Stimulated activated naive CD4-positive, alpha-beta T cell treated with Interleukin-2 at 50 U/mL for 16 hours (primary cell): Measurements from ENCODE around the gene KCNH6.

Experiments used
- DNase-seq: peaks from one replicate; lab custom pipeline; 2025; lab: John Stamatoyannopoulos, UW

Gene KCNH6

DNA sequence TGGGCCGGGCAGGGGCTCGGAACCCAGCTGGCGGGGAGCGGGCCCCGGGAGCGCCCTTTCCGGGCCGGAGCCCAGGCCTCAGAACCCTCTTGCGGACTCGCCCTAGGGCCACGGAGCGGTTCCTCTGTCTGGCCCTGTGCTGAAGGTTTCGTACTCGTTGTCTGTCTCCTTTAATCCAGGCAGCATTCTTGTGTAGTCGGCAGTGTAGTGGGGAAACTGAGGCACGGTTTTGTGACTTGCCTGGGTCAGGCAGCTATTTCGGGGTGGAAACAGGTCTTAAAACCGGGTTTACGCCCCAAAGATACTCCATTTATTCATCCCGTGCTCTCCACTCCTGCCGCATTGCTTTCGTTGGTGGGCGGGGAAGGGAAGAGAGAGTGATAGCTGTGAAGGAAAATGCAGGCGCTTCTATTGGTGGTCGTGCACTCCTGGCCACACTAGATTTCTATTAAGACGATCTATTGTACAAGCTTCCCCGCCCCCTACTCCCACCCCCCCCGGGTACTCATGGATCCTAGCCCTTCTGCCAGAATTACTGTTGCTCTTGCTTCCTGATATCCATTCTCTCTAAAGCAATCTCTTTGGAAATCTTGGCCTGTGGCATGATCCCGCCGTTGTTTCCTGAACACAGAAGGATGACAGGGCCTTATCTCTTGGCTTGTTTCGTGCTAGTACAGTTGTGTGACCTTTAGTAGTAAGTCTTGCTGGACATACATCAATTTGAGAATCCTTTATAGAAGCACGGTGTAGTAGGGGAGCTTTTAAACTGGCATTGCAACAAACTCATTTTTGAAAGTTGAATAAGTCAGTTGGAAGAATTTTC is 27.9 kb downstream of the KCNH6 start:
- DNase-seq: no peak

DNA sequence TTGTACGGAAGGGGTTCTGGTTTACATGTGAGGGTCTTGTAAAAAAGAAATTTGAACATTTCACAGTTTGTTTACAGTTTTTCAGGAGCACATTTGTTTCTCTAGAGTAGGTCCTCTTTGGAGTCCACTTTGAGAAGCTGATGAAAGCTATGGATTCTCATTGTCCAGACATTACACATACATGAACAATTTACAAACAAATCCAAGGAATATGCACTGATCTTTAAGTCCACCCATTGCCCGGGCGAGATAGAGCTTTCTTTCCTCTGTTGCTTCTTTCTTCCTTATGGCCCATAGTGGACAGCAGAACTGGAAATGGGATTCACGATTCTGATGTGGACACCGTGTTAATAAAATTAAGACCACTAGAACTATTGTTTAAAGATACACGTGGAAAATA is 29.1 kb downstream of the KCNH6 start:
- no peak for DNase-seq

DNA sequence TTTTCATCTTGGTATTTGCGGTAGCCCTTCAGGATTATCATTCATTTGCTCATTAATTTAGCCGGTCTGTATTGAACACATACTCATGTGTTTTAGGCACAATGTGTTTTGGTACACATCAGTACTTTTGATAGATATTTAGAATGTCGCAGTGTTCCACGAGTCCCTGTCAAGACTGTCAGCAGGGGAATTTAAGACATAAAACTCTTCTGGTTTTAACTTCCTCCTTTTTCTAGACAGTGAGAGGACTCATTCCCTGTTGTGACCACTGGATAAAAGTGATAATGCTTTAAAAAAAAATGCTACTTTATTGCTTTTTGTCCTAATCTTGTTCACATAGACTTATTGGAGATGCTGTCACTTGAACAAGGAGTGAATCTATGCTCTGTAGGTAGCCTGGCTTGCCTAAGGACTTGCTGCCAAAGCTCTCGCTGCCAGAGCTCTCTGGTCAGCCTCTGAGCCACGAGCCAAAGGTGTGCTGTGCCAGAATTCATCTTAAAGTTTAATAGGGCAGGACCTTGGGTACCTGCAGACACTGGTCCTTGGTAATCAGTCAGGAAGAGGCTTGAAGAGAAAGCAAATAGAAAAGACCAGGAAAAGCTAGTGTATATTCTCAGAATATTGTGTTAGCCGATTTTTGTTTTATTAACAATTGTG is 32.5 kb downstream of the KCNH6 start:
- no peak for DNase-seq

DNA sequence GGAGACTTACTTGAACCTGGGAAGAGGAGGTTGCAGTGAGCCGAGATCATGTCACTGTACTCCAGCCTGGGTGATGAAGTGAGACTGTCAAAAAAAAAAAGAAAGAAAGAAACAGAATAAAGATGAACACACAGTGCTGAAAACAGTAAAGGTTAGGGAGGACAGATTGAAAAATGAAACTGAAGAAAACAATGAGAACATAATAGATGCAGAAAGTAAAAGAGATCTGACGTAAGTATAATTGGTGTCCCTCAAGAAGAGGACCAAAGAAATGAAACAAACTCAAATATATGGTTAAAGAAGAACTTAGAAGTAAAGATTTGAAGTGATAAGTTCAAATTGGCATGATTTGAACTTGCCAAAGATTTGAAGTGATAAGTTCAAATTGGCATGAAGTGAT is 34.3 kb downstream of the KCNH6 start:
- no peak for DNase-seq

DNA sequence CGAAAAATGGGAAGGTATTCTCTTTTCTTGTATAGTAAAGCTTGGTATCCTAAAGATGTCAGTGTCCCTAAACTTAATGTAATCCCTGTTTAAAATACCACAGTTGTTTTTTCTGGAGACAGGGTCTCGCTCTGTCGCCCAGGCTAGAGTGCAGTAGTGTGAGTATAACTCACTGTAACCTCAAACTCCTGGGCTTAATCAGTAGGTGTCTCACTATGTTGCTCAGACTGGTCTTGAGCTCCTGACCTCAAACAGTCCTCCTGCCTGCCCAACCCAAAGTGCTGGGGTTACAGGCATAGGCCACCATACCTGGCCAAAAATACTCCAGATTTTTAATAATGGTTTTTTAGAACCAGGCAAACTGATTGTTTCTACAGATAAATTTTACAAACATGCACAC is 35.3 kb downstream of the KCNH6 start:
- DNase-seq: no peak

DNA sequence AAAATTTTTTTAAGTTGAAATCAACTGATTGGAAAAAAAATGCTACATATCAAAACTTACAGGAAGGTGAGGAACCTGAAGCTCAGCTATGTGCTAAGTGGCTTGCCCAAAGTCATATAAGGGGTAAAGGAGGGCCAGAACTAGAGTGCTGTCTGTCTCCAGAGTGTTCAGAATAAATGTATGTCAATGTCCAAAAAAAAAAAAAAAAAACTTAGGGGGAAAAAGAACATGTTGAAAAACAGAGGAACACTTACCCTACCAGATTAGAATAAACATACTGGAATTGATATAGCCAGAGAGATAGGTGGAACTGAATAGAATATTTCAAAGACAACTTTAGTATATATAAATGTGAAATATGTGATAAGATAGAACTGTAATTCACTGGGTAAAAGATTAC is 38.7 kb downstream of the KCNH6 start:
- no peak for DNase-seq

DNA sequence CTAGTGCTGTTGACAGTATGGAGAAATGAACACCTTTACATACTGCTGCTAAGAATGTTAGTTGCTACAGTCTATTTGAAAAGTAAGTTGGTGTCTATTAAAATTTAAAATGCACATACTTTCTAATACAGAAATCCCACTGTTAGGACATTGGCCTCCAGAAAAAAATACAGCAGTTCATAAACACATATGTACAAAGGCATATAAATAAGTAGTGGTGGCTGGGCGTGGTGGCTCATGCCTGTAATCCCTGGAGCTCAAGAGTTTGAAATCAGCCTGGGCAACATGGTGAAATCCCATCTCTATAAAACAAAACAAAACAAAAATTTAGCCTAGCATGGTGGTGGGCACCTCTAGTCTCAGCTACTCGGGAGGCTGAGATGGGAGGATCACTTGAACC is 40.2 kb downstream of the KCNH6 start:
- no peak for DNase-seq

DNA sequence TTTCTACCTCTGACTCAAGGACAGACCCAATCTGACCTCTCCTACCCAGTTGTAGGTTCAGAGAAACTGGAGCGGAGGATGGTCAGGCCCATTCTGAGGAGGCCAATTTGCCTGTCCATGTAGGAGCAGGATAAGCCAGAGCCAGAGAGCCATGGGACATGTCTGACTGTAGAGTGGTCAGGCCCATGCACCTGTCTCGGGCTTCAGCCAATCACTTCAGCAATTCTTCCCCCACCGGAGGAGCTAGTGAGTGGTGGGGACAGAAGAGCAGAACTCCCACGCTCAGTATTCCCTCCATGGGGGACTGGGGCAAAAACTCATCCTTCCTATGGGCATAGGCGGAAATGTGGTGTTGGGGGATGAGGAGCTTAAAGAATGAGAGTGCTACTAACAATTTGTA is 41.4 kb downstream of the KCNH6 start:
- no peak for DNase-seq

DNA sequence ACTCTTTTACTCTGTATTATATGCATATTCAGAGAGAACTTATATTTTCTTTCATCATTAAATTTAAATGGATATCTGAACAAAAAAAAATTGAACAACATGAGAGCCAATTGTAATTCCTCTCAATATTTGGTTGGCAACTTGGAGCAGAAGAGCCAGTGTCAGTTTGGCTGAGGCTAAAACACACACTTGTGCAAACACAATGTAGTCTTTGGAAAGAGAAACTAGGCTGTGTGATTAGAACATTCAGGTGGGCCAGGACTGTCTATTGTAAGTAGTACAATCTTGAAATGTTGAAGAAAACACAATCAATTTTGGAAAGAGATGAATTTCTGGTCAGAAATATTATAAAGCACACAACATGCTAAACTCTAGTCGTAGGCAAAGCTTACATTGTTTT is 44.1 kb downstream of the KCNH6 start:
- DNase-seq: no peak

DNA sequence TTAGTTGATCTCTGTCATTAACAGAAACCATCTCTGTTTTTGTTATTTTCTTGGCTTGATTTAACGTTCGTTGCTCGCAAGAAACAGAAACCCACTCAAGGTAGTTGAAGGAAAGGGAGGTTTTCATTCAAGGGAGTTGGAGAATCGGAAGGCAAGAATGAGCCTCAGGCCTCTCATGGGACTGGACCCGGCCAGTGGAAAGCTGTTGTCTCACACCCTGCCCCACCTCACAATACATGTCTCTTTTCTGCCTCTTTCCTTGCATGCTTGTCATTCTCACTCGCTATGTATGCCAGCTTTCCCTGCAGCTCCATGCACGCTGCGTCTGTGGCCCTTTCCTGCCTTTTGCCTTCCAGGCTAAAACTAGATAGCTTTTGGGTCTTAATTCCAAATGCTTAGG is 45.4 kb downstream of the KCNH6 start:
- DNase-seq: no peak

DNA sequence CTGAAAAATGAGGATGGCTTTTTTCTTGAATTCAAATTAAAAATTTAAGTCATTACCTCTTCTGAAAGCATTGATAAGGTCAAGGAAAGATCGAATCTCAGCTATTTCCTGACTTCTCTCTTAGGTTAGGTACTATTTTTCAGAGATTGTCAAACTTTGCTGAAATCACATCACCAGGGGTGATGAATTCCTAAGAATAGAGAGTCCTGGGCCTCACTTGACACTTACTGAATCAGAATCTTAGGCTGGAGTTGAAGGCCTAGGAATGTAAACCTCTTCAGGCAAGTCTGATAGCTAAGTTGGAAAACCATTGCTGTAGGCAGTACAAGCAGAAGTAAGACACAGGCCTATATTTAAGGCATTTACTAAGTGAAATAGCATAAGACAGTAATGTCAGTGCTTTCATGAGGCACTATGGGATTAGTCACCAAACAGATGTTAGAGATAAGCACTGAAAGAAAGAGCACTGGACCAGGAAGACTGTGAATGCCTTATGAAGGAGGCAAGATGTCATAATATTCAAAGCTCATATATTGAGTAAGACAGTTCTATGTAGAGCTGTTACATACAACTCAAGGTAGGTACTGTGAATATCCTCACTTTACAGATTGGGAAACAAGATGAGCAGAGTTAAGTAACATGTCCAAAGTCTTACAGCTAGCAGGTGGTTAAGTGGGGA is 48.6 kb downstream of the KCNH6 start:
- DNase-seq: no peak

DNA sequence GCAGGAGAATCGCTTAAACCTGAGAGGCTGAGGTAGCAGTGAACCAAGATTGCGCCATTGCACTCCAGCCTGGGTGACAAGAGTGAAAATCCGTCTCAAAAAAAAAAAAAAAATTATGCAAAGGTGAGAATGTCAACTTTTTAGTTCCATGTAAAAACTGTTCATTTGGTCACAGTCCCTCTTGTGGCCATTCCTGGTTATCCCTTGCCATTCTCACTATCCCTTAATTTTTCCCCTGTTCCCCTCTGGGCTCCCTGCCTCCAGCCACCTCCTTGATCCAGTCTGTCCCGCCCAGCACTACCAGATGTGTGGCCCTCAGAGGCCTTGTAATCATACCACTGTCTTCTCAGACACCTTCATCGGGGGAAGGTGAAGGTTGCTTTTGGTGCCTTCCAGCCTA is 50.5 kb downstream of the KCNH6 start:
- DNase-seq: no peak

DNA sequence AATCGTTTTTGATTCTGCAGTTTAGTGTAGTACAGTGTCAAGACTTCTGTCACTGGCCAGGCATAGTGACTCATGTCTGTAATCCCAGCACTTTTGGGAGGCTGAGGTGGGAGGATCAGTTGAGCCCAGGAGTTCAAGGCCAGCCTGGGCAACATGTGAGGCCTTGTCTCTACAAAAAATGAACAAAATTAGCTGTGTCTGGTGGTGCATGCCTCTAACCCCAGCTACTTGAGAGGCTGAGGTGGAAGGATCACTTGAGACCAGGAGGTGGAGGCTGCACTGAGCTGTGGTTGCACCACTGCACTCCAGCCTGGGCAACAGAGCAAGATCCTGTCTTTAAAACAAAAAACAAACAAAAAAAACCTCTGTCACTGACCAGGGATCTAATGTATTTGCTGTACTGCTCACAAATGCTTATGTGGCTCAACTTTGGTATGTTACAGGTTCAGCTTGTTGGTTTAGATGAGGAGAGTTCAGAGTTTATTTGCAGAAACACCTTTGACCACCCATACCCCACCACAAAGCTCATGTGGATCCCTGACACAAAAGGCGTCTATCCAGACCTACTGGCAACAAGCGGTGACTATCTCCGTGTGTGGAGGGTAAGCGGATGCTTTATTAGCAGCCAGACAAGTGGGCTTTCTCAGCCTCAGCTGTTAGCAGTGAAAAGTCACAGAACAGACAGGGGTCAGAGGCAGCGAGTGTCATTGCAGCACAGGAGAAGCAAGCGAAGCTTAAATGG is 55.0 kb downstream of the KCNH6 start:
- DNase-seq: no peak

DNA sequence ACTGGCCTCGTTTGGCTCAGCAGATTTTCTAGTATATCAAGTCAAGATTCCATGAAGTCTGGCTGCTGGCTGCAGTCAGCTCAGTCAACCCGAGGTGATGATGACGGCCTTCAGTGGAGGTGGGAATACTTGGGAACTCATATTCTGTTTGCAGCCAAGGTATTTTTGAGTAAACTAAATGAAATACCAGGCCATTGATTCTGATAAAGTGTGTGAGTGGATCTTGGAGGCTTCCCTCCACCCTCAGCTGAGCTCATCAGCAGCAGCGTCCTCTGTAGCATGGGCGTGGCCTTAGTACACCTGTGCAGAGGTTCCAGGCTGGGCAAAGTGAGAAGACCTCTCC is 55.6 kb downstream of the KCNH6 start:
- DNase-seq: no peak

DNA sequence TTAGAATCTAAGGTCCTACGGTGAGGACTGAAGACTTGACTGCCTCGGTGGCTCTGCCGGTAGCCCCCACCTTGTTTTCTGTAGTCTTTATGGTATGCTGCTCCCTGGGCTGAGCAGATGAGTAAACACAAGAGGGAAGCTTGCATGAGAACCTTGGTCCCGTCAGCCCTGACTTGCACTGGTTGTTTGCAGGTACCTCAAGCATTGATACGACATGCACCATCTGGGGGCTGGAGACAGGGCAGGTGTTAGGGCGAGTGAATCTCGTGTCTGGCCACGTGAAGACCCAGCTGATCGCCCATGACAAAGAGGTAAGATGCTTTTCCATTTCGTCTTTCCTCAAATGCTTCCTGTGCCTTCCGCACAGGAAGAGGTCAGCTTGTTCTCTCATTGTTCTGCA is 56.5 kb downstream of the KCNH6 start:
- no peak for DNase-seq

DNA sequence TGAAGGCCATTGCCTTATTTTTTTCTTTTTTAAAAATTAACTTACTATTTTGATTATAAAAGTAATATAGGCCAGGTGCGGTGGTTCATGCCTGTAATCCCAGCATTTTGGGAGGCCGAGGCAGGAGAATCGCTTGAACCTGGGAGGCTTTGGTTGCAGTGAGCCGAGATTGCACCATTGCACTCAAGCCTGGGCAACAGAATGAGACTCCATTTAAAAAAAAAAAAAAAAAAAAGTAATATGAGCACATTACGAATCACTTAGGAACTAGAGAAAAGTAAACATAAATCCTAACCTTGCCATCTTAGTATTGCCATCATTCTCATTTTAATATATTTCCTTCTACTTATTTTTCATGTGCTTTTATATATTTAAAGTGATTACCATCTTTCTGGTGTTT is 64.6 kb downstream of the KCNH6 start:
- no peak for DNase-seq

DNA sequence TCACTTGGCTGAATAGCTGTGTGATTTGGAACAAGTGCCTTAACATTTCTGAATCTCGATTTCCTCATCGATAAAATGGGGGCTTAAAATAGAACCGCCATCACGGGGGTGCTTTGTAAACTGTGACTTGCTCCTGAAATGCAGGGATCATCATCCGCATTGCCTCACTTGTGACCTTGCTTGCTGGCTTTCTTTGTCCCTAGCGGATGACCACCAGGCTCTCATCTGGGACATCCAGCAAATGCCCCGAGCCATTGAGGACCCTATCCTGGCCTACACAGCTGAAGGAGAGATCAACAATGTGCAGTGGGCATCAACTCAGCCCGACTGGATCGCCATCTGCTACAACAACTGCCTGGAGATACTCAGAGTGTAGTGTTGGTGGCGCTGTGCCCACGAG is 65.6 kb downstream of the KCNH6 start:
- no peak for DNase-seq

DNA sequence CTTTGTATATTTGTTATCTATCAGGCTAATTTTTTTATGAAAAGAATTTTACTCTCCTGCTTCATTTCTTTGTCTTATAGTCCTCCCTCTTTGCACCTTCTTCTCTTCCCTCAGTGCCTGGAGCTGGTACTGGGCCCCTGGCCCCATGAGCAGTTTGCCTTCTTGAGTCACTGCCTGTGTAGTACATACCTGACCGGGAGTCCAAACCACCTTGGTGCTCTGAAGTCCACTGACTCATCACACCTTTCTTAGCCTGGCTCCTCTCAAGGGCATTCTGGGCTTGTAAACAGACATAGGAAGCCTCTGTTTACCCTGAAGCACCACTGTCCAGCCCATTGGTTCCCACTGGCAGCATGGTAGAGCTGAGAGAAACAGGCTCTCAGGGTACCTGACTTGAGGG is 66.5 kb downstream of the KCNH6 start:
- DNase-seq: no peak

DNA sequence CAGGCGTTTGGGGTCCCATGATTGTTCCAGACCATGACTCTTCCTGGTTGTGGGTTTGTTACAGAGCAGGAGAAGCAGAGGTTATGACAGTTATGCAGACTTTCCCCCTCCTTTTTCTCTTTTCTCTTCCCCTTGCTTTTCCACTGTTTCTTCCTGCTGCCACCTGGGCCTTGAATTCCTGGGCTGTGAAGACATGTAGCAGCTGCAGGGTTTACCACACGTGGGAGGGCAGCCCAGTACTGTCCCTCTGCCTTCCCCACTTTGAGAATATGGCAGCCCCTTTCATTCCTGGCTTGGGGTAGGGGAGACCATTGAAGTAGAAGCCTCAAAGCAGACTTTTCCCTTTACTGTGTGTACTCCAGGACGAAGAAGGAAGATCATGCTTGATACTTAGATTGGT is 69.6 kb downstream of the KCNH6 start:
- no peak for DNase-seq

DNA sequence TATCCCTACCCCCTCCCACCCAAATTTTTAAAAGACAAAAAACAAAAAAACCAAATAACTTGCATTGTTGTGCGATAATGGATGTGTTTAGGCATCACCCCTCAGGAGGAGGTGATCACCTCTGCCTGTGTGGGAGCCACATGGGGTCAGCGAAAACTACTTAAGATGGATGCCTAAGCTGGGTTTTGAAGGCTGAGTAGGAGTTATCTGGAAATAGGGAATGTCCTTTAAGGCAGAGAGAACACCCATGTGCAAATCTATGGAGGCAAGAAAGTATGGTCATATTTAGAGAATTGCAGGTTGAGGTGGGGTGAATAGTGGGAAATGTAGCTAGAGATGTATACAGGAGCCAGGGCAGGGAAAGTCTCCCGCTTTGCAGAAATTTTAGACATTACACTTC is 72.0 kb downstream of the KCNH6 start:
- DNase-seq: no peak
